ENCODE measurements around the gene DRAXIN.

DNA sequence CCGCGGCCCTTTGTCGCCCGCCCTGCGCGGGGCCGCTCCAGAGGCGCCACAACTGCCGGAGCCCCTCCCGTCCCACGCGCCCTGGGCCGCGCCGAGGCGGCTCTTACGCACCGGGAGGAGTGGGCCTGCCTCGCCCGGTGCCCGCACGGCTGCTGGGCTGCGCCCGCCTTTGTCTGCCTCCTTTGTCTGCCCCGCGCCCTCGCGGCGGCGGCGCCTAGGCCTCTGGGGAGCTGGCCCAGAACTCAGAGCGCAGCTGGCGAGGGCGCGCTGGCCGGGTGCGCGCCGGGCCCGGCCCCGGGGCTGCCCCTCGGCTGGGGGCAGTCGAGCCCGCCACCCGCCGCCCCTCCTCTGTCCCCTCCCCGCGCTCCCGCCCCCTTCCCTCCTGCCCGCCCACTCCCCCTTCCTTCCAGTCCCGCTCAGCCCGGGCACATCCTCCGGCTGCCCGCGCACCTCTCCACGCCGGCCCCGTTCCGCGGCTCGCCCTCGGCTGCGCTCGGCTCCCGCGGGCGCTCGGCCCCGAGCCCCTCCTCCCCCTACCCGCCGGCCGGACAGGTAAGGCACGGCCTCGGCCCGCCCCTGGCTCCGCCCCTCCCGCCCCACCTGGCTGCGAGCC, at the start of gene DRAXIN:
- TF ChIP-seq EZH2 (IDR thresholded peaks at IDR 0.05) (no peak), POLR2AphosphoS5 (IDR thresholded peaks at IDR 0.05; ENCODE audit: borderline replicate concordance, low read depth, low read length) (no peak)

All from SK-N-MC (cell line).